Osteoblast (primary cell): ENCODE measurements around the gene RASSF9. TPM values are rescaled to one million over a fixed set of nuclear protein-coding genes. Genes with fewer than 3 reads are reported as not detected.

Source experiments
- DNase-seq: peaks from one replicate; pipeline ENCODE4 v3.0.0; 2011; ENCODE audit warnings: low spot score, mixed read lengths; ENCODE audit not compliant: insufficient read length; ENCODE audit errors: missing footprints
- H2AFZ ChIP-seq: 2 replicates; pipeline ENCODE4 v1.6.0; 2011; ENCODE audit warnings: mild to moderate bottlenecking, low read length
- H3K27ac ChIP-seq: 2 replicates; pipeline ENCODE4 v1.5.1; 2011; ENCODE audit warnings: mild to moderate bottlenecking, low read depth, low read length, moderate library complexity
- H3K27me3 ChIP-seq: 2 replicates; pipeline ENCODE4 v1.6.0; 2012; ENCODE audit warnings: mild to moderate bottlenecking, control low read depth, inconsistent platforms, low read length, moderate library complexity; ENCODE audit not compliant: insufficient read depth
- H3K36me3 ChIP-seq: 2 replicates; pipeline ENCODE4 v1.5.1; 2011; ENCODE audit warnings: mild to moderate bottlenecking, low read length, control low read depth, moderate library complexity; ENCODE audit not compliant: insufficient read depth
- H3K4me1 ChIP-seq: 2 replicates; pipeline ENCODE4 v1.5.1; 2011; ENCODE audit warnings: mild to moderate bottlenecking, low read length, control low read depth, moderate library complexity; ENCODE audit not compliant: insufficient read depth
- H3K4me2 ChIP-seq: 2 replicates; pipeline ENCODE4 v1.6.0; 2011; ENCODE audit warnings: mild to moderate bottlenecking, low read length; ENCODE audit not compliant: insufficient read depth
- H3K4me3 ChIP-seq: fragments of 200-600 bp; sonication (generic); 3 replicates; pipeline ENCODE4 v1.5.1; 2012; ENCODE audit warnings: mild to moderate bottlenecking, low read length, inconsistent platforms; ENCODE audit not compliant: insufficient read depth
- H3K79me2 ChIP-seq: 2 replicates; pipeline ENCODE4 v1.6.0; 2012; ENCODE audit warnings: mild to moderate bottlenecking, low read length, control low read depth, inconsistent platforms; ENCODE audit not compliant: insufficient read depth
- H3K9me3 ChIP-seq: 2 replicates; pipeline ENCODE4 v1.5.1; 2011; ENCODE audit warnings: low read depth, low read length, control low read depth
- H4K20me1 ChIP-seq: 2 replicates; pipeline ENCODE4 v1.6.0; 2012; ENCODE audit warnings: mild to moderate bottlenecking, low read length, control low read depth; ENCODE audit not compliant: insufficient read depth
- CTCF ChIP-seq: IDR thresholded peaks from 2 replicates; pipeline ENCODE4 v1.5.1; 2011; ENCODE audit warnings: mild to moderate bottlenecking, low read depth, low read length, moderate library complexity; ENCODE audit errors: extremely low read depth
- total RNA-seq: library from RNA; depleted of rRNA; stranded (reverse); fragments of >200 nt; gene quantifications from 2 replicates; pipeline ENCODE4 v1.2.3, GENCODE V29; 2012

The RASSF9 gene
- total RNA-seq, 1 donor, result 5.8 TPM

- no peak overlapping the region for H3K27ac ChIP-seq
- H3K4me1 ChIP-seq, result peaks cover 16% of the 10 kb centered on the region
- H4K20me1 ChIP-seq, result no peaks in the 10 kb centered on the region
- no peaks in the 10 kb centered on the region for H3K36me3 ChIP-seq
- TF ChIP-seq CTCF, result no peak
- no peaks in the 10 kb centered on the region for H3K27me3 ChIP-seq
- no peak overlapping the region for H3K4me3 ChIP-seq
- H3K9me3 ChIP-seq, result no peaks in the 10 kb centered on the region
- no peaks in the 10 kb centered on the region for H3K79me2 ChIP-seq
- DNase-seq, result no peak
- H2AFZ ChIP-seq, result no peak overlapping the region
- H3K4me2 ChIP-seq, result no peak overlapping the region
Observed at GRCh38 chr12:85809500-85809899, 26.7 kb downstream of the RASSF9 start.

DNA sequence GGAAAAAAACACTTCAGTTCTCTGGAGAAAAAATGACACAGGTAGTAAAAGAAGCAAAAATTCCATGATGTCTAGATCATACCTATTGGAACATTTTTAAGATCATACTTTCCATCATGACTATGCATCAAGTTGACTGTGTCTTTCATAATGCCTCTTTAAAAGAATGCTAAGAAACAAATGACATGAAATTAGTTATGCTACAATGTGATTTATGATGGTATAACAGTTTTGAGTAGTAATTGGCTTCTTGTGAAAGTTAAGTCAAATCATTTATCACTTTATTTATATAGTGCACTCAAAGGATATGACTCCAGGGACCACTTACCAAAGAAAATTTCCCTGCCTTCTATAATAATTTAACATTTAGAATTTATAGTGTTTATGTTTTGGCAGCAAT, 28.5 kb downstream of the RASSF9 start:
- H3K27me3 ChIP-seq, result no peaks in the 10 kb centered on the region
- no peak for TF ChIP-seq CTCF
- H4K20me1 ChIP-seq, result no peaks in the 10 kb centered on the region
- no peak overlapping the region for H3K4me3 ChIP-seq
- no peaks in the 10 kb centered on the region for H3K36me3 ChIP-seq
- H3K27ac ChIP-seq, result no peak overlapping the region
- H2AFZ ChIP-seq, result no peak overlapping the region
- H3K79me2 ChIP-seq, result no peaks in the 10 kb centered on the region
- no peak for DNase-seq
- H3K4me2 ChIP-seq, result no peak overlapping the region
- no peaks in the 10 kb centered on the region for H3K9me3 ChIP-seq
- H3K4me1 ChIP-seq, result peaks cover 25% of the 10 kb centered on the region

DNA sequence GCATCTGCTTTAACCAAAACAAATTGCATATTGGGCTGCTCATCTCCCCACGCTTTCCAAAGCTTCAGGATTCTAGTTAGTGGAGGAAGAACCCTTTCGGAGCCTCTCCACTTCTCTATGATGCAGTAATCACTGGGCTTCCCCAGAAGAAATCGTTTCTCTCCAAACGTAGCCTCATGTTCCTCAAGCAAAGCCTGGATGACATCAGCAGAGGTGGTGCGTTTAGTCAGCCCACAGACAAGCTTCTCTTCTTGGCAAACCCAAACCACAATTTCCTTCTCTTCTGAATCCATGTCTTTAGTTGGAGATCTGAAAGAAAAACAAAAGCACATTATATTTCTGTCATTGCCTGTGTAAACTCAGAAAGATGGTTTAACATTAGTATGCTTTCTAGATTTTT, 30.6 kb downstream of the RASSF9 start:
- H3K4me1 ChIP-seq, result peaks cover 25% of the 10 kb centered on the region
- peak overlapping the region; percentile 46 for H3K4me3 ChIP-seq
- no peaks in the 10 kb centered on the region for H3K27me3 ChIP-seq
- DNase-seq, result peak; percentile 79
- peak overlapping the region; percentile 62 for H2AFZ ChIP-seq
- H3K36me3 ChIP-seq, result no peaks in the 10 kb centered on the region
- peak overlapping the region; percentile 9 for H3K27ac ChIP-seq
- no peaks in the 10 kb centered on the region for H3K9me3 ChIP-seq
- H3K4me2 ChIP-seq, result peak overlapping the region; percentile 72
- no peaks in the 10 kb centered on the region for H4K20me1 ChIP-seq
- no peak for TF ChIP-seq CTCF
- H3K79me2 ChIP-seq, result no peaks in the 10 kb centered on the region

GRCh38 chr12:85804663-85805062, 31.5 kb downstream of the RASSF9 start:
- DNase-seq, result peak; percentile 82
- no peaks in the 10 kb centered on the region for H3K9me3 ChIP-seq
- H3K27me3 ChIP-seq, result no peaks in the 10 kb centered on the region
- peaks cover 25% of the 10 kb centered on the region for H3K4me1 ChIP-seq
- H3K79me2 ChIP-seq, result no peaks in the 10 kb centered on the region
- no peaks in the 10 kb centered on the region for H3K36me3 ChIP-seq
- peak overlapping the region; percentile 72 for H3K4me2 ChIP-seq
- H3K4me3 ChIP-seq, result peak overlapping the region; percentile 46
- TF ChIP-seq CTCF, result no peak
- H2AFZ ChIP-seq, result peak overlapping the region; percentile 16
- H3K27ac ChIP-seq, result peak overlapping the region; percentile 9
- H4K20me1 ChIP-seq, result no peaks in the 10 kb centered on the region
